GM19397 (cell line): ENCODE results near the gene SLC45A3.

Experiments
- ATAC-seq: cut with Tn5 transposase; IDR thresholded peaks from one replicate; pipeline ENCODE4 v1.9.1; 2021; ENCODE audit warnings: mild to moderate bottlenecking, moderate library complexity; ENCODE audit not compliant: unreplicated experiment

Gene SLC45A3

GRCh38 chr1:205701891-205702290 lies 21.6 kb upstream of the SLC45A3 start:
- ATAC-seq: no peak

GRCh38 chr1:205701420-205701819 lies 21.1 kb upstream of the SLC45A3 start:
- no peak for ATAC-seq

GRCh38 chr1:205700865-205701401 lies 20.6 kb upstream of the SLC45A3 start:
- ATAC-seq: no peak

- no peak for ATAC-seq
These were observed 19.1 kb upstream of the SLC45A3 start for GRCh38 chr1:205699416-205699815.

- no peak for ATAC-seq
These were observed 18.6 kb upstream of the SLC45A3 start for GRCh38 chr1:205698921-205699320.

GRCh38 chr1:205693421-205693991 lies 13.2 kb upstream of the SLC45A3 start:
- ATAC-seq: no peak

- no peak for ATAC-seq
These were observed 12.1 kb upstream of the SLC45A3 start for GRCh38 chr1:205692423-205692822.

GRCh38 chr1:205690122-205690756 lies 9.9 kb upstream of the SLC45A3 start:
- no peak for ATAC-seq

- ATAC-seq: no peak
These were observed 9.2 kb upstream of the SLC45A3 start for GRCh38 chr1:205689479-205689878.

- no peak for ATAC-seq
These were observed 8.1 kb upstream of the SLC45A3 start for GRCh38 chr1:205688171-205689080.

GRCh38 chr1:205687242-205687641 lies 6.9 kb upstream of the SLC45A3 start:
- ATAC-seq: no peak

- no peak for ATAC-seq
These were observed 1.1 kb upstream of the SLC45A3 start for GRCh38 chr1:205681364-205681763.

- ATAC-seq: no peak
These were observed 1.8 kb downstream of the SLC45A3 start for GRCh38 chr1:205678286-205679111.

GRCh38 chr1:205677167-205677566 lies 3.1 kb downstream of the SLC45A3 start:
- no peak for ATAC-seq

- no peak for ATAC-seq
These were observed 3.7 kb downstream of the SLC45A3 start for GRCh38 chr1:205676597-205676996.

- no peak for ATAC-seq
These were observed 4.3 kb downstream of the SLC45A3 start for GRCh38 chr1:205676002-205676401.

GRCh38 chr1:205675247-205675646 lies 5.1 kb downstream of the SLC45A3 start:
- ATAC-seq: no peak

GRCh38 chr1:205672970-205673369 lies 7.3 kb downstream of the SLC45A3 start:
- ATAC-seq: no peak

GRCh38 chr1:205672395-205672889 lies 7.9 kb downstream of the SLC45A3 start:
- no peak for ATAC-seq

GRCh38 chr1:205670611-205671430 lies 9.5 kb downstream of the SLC45A3 start:
- no peak for ATAC-seq
